SW480 (cell line): ENCODE measurements around the gene CTTNBP2NL.

Source experiments
- DNase-seq: peaks from one replicate; pipeline ENCODE4 v3.0.0-alpha.2; 2016; ENCODE audit warnings: low spot score

The CTTNBP2NL gene

GRCh38 chr1:112507921-112508277 lies 111.9 kb downstream of the CTTNBP2NL start:
- DNase-seq: no peak

GRCh38 chr1:112508278-112509004 lies 112.4 kb downstream of the CTTNBP2NL start, which contains the start of gene WNT2B:
WNT2B (plus strand) TSS chr1:112508965; CDS start chr1:112509263, 298 bp downstream.
- DNase-seq: peak; percentile 25

- no peak for DNase-seq
These were observed 113.1 kb downstream of the CTTNBP2NL start for GRCh38 chr1:112509005-112509659.

GRCh38 chr1:112509660-112510178 lies 113.7 kb downstream of the CTTNBP2NL start:
- DNase-seq: no peak

GRCh38 chr1:112510340-112510739 lies 114.3 kb downstream of the CTTNBP2NL start:
- no peak for DNase-seq
